Stimulated activated CD4-positive, alpha-beta T cell treated with anti-CD3 and anti-CD28 coated beads, Interleukin-4, amount 100 ng/mL, for 24 hours (primary cell): Measurements from ENCODE around the gene NEIL1.

Source experiments
- DNase-seq: peaks from one replicate; pipeline ENCODE4 v3.0.0-alpha.2; 2020

NEIL1 gene

DNA sequence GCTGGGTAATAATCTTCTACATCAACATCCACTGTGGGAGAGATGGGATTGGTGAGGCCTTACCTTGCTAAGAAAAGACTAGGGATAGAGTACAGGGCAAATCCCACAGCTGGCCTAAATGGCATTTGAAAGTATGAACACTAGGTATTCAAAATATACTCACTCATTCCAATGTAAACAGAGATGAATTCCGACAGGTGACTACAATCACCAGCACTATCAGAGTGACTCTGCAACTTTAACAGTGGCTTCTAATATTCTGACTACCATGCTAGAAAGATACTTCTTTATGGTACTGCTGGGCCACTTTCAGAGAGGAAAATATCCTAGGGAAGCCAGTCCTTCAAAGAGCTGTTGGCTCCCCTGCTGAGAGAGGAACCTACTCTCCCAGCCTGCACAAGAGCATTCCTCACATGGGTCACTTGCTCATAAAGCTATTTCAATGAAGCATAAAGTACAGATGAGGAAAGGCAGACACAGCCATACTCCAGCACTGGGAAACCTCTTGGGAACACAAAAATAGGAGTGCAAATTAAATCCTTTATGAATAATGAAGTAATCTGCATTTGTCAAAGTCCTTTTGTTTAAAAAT is 43.0 kb downstream of the NEIL1 start:
- no peak for DNase-seq

DNA sequence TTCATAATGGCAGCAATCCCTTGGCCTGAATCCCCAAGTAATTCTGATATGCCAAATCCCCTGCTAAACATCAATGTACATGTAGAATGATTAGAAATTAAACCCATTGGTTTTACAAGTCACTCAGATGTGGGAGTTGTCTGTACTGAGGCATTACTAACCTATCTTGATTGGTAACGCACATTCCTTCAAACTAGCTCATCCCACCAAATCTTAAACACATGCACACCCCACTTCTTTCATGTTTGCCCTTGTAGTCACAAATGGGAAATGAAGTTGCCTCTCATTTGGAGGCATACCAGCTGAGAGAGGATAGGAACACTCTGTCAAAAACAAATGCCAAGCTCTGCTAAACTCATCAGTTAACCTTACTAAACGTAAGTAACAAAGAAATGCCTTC is 50.7 kb downstream of the NEIL1 start:
- DNase-seq = no peak

- DNase-seq = no peak
Observed at GRCh38 chr15:75403892-75404291, 57.1 kb downstream of the NEIL1 start.
